ENCODE data around the gene CDK14.

DNA sequence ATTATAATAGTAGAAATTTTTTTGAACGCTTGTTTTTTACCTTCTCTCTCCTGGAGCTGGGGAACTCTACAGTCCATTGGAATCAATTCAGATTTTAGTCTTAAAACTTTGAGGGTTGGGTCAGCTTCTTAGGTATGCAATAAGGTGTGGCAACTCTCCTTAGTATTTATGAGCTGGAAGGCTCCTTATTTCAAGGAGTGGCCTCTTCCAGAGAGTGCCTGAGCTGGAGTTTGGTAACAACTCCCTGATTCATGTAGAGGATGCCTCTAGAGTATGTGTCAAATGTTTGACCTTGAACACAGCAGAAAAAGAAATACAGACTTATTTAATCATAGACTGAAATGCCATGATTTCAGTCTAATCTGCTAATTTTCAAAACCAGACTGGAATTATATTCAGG is 11.1 kb downstream of the CDK14 start:
- TF ChIP-seq, protein P1, sequence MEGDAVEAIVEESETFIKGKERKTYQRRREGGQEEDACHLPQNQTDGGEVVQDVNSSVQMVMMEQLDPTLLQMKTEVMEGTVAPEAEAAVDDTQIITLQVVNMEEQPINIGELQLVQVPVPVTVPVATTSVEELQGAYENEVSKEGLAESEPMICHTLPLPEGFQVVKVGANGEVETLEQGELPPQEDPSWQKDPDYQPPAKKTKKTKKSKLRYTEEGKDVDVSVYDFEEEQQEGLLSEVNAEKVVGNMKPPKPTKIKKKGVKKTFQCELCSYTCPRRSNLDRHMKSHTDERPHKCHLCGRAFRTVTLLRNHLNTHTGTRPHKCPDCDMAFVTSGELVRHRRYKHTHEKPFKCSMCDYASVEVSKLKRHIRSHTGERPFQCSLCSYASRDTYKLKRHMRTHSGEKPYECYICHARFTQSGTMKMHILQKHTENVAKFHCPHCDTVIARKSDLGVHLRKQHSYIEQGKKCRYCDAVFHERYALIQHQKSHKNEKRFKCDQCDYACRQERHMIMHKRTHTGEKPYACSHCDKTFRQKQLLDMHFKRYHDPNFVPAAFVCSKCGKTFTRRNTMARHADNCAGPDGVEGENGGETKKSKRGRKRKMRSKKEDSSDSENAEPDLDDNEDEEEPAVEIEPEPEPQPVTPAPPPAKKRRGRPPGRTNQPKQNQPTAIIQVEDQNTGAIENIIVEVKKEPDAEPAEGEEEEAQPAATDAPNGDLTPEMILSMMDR (IDR thresholded peaks at IDR 0.05; ENCODE audit: borderline replicate concordance, extremely low read depth, low read length, poor library complexity, severe bottlenecking): no peak
- TF ChIP-seq EZH2 (IDR thresholded peaks at IDR 0.05; ENCODE audit: borderline replicate concordance, low read depth, low read length, severe bottlenecking): no peak

Data from DND-41 (cell line).